GF-D8 (cell line): ENCODE results near the gene TNNI3.
"Not testable (repeated sequence)": the region's sequence is repeated elsewhere in the genome, so short reads cannot be mapped to it uniquely, and the experiment has no call there.

Source experiments
- DNase-seq: peaks from one replicate; lab custom pipeline; 2025; lab: John Stamatoyannopoulos, UW

TNNI3 gene

DNA sequence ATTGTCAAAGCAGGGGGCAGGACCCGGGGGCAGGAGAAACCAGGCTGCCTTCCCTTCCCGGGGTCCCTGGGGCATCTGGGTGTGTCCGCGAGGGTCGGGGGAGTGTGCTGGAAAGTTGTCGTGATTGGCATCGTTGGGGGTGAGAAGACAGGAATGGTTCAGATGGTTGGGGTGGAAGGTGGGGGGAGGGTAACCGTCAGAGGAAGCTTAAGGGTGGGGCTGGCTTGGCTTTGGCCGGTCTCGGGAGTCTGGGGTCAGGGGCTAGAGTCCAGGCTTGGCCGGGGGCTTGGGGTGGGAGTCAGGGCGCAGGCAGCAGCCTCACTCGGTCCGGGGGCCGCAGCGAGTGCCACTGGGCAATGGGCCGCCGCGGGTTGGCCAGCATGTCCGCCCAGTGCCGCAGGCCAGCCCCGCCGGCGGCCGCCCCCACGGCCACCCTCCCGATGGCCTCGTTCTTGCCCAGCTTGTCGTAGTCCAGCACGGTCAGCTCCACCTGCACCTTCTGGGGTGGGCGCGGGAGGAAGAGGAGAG, 15.7 kb upstream of the TNNI3 start:
- no peak for DNase-seq

DNA sequence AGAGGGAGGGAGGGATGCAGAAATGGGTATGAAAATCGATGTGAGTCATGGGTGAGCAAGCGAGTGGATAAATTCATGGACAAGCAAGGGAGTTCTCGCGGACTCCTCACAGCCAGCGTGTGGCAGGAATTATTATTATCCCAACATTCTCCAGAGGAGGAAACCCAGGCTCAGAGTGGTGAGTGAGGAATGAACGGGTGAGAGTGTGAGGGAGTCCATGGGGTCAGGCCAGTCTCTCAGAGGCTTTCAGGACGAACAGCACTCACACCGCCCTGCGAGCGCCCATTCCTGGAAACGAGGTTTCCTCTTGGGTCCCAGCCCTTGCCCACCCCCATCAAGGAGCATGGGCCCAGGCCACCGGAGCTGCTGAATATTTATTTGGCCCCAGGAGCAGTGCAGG, 15.2 kb upstream of the TNNI3 start:
- DNase-seq = no peak

DNA sequence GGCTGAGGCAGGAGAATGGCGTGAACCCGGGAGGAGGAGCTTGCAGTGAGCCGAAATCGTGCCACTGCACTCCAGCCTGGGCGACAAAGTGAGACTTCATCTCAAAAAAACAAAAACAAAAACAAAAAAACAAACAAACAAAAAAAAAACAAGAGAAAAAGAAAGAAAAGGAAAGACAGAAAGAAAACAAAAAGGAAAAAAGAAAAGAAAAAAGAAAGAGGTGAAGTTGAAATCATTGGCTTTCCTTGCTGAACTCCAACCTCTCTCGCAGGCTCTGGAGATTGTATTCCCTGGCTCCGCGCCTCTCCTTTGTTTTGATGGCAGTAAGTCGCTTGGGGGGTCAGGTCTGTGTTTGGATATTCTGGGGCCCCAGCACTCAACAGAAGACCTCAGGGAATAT, 14.8 kb upstream of the TNNI3 start:
- DNase-seq = not testable (repeated sequence)

DNA sequence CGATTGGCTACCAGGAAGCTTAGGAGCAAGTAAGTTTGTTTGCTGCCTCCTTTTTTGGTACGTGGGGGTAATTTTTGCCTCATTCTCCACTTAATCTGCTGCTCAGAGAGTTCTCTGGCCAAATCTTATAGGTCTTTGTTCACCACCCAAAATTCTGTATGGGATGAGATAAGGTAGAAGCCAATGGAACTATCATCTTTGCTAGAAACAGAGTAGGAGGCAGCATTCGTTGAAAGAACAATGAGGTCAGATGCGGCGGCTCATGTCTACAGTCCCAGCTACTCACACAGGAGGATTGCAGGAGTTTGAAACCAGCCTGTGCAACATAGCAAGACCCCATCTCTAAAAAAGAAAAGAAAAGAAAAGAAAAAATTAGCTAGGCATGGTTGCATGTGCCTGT, 13.9 kb upstream of the TNNI3 start:
- DNase-seq = no peak

DNA sequence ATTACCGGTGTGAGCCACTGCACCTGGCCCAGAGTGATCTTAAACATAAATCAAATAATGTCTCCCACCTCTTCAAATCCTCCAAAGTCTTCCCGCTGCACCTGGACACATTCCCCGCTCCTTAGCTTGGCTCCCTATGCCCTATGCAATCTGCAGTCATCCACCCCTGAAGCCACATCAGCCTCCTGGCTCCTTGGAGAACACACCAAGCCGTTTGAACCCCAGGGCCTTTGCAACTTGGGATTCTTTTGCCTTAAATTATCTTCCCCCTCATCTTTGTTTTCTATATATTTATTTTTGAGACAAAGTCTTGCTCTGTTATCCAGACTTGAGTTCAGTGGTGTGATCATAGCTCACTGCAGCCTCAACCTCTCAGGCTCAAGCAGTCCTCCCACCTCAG, 11.6 kb upstream of the TNNI3 start:
- DNase-seq = no peak

DNA sequence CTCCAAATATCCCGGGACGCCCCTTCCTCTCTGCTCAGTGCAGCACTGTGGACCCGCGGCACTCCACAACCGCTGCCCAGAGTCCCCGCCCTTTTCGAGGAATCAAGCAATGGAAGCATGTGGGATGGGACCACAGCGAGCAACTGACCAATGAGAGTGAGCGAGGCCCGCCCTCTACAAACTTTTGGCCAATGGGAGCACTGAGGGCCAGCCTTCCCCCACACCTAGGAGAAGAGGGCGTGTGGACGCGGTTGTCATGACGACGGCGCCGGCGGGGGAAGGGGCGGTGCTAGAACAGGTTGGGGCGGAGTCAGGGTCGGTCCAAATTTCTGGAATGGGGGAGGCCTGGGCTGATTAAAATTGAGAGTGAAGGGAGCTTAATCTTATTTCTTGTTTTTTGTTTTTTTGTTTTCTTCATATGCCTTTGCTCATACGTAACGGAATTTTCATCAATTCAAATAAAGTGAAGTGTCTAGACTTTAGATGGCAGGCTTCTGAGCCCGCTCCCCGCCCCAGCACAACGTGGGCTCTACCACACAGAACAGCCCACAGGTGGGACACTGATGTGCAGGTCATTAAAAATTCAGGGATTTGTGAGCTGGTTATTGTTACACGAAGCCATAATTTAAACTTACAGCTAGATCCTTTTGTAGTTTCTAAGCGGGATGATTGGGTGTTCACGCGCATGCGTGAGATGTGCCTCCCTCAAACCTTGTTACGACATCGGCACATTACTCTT, 9.2 kb upstream of the TNNI3 start, which contains the start of gene DNAAF3:
DNAAF3 (minus strand) TSS at position 84 of the 739 bp plus-strand sequence. CDS start 200 bp downstream, outside the sequence.
- peak; percentile 91 for DNase-seq

DNA sequence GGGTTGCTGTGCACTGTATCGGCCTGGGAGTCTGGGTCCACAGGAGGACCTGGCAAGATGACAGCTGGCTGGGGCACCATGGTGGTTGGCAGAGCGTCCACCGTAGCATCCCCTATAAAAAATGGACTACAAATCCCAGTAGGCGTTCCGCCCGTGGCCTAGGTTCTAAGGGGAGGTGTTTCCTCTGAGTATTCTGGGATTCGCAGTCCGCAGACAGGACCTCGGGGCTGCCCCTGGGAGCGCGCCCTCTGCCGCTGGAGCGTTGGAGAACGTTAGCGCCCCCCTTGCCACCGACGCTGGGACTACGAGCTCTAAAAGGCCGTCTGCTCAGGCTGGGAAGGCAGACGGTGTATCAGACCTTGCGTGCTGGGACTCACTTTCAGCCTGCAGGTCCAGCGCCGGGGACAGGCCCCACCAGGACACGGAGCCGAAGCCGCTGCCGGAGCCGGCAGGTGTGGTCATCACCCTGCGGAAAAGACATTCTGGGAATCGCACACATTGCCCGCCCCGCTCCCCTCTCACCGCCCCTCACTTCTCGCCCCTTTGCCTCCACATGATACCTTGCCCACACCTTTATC, 8.5 kb upstream of the TNNI3 start:
- peak; percentile 50 for DNase-seq

DNA sequence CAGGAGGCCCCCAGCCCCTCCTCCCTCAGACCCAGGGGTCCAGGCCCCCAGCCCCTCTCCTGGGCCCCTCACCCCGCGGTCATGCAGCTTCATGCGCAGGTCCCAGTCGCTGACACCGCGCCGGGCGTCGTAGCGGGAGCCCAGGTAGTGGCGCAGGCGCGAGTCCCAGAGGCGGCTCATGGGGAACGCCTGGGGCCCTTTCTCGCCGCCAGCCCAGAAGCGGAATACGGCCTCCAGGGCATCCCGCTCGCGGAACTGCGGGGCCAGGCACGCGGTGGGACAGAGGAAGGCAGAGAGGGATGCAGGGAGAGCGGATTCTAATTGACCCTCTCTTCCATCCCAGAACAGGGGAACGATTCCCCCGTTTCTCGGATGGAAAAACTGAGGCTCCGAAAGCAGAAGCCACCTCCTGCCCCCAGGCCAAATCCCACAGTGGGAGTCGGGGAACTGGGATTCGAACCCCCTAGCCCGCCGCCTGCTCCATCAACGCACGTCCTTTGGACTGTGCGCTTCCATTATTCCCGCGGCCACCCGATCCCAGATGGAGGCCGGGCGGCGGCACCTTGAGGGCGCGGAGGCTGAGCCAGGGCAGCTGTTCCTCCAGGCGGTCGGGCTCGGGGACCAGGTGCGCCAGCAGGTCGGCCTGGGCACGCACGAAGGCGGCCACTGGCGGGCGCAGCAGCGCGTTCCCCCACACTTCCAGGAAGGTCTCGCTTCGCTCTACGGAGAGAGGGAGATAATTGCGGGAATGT, 4.2 kb upstream of the TNNI3 start:
- DNase-seq = no peak

DNA sequence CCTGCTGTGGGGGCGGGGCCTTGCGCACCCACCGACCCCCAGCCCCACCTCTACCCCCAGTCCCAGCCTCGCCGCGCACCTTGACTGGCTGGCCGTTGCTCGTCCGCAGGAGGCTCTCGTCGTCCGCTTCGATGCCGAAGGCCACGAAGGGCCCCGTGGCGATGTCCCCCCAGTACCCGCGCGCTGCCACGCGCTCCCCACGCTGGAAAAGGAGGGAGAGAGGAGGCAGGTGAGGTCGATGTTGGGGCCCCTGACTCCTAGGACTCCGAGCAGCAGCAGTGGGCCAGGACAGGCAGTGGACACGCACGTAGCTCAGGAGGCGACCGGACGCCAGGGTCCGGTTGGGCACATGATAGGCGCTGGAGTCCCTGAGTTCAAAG, 3.4 kb upstream of the TNNI3 start:
- DNase-seq = no peak

DNA sequence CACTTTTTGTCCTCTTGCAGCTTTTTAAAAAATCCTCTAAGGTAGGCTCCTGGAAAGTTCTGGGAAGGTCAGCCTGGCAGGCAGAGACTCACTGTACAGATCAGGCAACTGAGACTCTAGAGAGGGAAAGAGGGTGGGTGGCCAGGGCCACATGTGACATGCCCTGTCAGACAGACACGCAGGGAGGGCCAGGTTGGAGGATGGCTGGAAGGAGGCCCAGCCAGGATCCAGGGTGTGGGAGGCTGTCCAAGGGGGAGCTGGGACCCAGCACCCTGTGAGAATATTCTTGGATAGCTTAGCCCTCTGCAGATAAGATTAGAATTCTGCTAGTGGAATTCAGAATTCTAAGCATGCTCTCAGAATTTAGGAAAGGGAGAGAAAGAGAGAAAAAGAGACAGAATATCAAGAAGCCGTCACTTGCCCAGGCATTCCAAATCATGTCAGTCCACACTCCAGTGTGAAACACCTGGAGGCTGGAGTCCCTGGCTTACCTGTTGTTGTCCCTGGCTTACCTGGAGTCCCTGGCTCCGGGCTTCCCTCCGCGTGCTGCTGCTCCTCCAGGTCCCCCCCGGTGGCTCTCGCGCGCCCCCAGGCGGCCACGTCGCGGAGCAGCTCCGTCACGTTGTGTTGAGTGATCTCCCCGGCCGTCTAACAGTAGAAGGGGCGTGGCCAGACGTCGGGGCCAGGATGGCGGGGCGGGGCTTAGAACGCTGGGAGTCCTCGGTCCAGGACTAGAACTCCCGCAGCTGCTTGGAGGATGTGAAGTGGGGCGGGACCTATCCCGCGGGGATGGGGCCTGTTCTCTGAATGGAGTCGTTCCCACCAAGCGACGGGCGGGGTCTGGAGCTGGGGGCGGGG, 2.8 kb upstream of the TNNI3 start:
- peak; percentile 66 for DNase-seq

DNA sequence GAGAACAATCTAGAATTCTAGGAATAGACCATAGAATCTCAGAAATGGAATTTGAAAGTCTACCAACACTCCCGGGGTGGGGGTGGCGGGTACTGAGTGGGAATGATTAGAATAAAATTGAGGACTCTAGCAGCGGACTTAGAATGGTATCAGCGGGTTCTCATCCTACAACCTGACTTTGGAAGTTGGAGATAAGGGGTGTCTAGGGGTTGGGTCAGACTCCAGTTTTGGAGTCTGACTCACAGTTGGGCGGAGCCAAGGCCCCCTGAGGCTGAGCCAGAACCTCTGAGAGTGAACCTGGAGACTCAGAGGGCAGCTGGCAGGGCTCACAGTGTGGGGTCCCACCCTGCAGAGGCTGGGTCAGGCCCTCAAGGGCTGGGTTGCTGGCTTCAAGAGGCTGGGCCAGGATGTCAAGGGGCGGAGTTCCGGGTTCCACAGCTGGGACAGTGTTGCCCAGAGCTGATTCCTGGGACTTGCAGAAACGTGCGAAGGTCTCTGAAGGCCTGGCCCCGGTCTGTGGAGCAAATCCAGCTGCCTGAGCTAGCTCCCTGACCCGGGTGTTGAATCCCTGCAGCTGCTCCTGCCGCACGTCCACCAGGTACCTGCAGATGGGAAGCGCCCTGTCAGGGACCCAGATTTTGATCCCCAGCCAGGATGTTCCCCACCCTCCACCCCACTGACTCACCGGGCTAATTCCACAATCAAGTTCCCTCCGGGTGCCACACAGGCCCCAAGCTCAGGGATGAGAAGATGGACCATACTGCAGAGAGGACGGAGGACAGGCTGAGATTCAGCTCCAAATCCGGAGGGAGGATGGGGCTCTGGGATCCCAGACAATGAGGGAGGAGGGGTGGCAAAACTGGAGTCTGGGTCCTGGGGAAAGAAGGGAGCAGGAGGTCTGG, 1.6 kb upstream of the TNNI3 start:
- no peak for DNase-seq

DNA sequence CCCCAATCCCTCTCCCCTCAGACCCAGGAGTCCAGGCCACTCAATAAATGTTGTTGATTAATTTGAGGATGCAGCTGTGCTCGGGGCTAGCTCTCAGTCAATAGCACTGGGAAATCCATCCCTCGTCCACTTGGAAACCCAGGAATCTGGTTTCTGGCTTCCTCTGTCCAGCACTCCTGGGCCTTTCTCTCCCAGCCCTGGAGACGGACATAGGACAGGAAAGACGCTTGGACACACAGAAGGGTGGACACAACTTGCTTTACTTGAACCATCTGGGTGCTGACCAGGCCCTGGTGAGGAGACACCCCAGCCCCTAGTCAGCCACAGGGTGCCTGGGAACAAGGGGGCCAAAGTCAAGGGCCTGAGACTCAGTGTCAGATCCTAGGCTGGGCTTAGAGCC, 891 bp upstream of the TNNI3 start:
- no peak for DNase-seq

DNA sequence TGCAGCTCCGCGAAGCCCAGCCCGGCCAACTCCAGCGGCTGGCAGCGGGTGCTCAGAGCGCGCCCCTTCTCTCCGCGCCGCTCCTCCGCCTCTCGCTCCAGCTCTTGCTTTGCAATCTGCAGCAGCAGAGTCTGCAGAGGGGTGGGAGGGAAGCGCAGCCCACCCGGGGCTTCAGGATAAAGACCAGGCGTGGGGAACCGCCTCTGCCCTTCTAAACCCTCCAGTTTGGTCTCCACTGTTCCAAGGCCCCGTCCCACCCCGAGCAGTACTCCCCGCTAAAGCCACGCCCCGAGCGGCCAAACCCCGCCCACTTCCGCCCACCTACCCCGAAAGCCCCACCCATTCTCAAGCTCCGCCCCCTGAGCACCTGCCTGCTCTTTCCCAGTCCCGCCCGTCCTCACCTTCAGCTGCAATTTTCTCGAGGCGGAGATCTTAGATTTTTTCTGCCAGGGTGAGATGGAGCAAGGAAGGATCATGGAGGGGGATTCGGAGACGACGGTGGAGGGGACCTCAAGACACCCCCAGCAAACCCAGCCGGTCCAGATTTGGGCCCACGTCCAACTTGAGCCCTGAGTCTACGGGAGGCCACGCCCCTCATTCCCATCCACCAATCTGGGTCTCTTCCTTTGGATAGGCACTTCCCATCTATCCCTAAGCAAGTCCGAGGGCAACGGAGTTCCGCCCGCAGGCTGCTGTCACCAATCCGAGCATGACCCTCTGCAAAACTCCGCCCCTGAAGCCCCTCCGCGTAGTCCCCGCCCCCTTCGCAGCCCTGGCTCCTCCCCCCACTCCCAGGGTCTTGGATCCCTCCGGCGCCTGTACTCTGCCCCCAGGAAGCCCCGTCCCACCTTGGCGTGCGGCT, 1.1 kb downstream of the TNNI3 start:
- DNase-seq = no peak

DNA sequence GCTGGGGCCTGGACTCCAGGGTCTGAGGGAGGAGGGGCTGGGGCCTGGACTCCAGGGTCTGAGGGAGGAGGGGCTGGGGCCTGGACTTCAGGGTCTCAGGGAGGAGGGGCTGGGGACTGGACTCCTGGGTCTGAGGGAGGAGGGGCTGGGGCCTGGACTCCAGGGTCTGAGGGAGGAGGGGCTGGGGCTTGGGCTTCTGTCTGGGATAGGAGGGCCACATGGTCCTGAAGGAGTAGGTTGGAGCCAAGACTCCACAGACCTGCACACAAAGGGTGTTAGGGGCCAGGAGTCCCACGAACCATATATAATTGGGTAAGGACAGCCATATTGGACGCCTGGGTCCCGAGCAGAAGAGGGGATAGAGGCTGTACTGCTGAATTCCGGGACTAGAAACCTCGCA, 1.7 kb downstream of the TNNI3 start:
- not testable (repeated sequence) for DNase-seq

DNA sequence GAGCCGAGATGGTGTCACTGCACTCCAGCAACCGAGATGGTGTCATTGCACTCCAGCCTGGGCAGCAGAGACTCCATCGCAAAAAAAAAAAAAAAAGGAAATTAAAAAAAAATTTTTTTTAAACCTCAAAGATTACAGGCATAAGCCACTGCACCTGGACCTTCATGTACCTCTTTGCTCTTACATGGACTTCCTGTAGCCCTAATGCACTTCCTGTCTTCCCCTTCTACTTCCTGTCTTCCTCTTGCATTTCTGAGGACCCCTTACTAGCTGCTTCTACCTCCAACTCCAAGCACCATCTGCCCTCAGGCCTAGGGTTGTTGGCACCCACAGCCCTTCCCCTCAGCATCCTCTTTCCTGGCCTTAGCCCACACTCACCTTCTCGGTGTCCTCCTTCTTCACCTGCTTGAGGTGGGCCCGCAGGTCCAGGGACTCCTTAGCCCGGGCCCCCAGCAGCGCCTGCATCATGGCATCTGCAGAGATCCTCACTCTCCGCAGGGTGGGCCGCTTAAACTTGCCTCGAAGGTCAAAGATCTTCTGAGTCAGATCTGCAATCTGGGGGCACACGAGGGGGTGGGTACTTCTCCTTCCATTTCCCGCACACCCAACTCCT, 3.8 kb downstream of the TNNI3 start:
- no peak for DNase-seq

DNA sequence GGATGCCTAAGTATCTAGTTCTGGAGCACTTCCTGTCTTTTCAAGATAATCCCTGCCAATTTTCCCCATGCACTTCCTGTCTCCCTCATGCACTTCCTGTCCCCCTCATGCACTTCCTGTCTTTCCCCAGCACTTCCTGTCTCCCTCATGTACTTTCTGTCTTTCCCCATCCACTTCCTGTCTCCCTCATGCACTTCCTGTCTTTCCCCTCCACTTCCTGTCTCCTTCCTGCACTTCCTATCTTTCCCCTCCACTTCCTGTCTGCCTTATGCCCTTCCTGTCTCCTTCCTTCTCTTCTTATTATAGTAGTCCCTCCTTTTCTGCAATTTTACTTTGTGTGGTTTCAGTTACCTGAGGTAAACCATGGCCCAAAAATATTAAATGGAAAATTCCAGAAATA, 5.5 kb downstream of the TNNI3 start:
- peak; percentile 5 for DNase-seq

DNA sequence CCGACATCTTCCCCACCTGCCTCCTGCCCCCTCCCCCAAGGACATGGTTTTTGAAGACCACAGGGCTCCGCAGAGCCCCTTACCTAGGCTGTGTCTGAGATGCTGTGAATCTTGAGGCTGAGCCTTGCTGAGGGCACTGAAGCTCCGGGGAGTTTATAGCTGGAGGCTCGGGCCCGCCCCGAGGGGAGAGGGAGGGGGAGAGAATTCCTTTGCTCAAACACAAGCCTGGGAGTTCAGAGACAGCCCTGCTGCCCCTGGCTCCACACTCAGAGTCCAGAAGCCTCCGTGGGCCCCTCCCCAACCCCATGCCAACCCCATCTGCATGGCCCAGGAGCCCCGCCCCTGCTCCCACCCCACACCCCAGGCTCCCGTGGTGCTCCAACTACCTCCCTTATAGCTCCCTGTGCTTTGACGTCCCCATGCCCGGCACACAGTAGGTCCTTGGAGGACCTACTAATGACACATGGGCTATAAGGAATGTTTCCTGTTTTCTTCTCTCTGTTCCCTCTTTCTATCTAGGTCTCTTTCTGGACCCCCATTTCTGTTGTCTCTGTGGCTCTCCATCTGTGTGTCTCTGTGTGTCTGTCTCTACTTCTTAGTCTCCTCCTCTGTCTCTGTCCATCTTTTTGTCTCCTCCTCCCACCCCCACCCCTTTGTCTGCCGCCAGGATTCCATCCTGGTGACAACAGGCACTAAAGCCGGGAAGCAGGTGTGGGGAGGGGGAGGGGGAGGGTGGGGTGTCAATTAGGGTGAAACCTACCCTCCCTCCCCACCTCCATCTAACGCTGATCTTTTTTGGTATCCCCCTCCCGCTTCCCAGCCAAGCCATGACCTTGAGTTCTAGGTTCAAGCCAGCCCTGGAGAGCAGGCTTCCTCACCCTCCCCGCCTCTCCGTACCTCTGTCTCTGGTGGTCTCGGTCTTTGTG, 8.2 kb downstream of the TNNI3 start, which contains the start of gene TNNT1:
TNNT1 (minus strand) TSS at position 129 of the 926 bp plus-strand sequence. CDS start 2,049 bp downstream, outside the sequence.
- no peak for DNase-seq

DNA sequence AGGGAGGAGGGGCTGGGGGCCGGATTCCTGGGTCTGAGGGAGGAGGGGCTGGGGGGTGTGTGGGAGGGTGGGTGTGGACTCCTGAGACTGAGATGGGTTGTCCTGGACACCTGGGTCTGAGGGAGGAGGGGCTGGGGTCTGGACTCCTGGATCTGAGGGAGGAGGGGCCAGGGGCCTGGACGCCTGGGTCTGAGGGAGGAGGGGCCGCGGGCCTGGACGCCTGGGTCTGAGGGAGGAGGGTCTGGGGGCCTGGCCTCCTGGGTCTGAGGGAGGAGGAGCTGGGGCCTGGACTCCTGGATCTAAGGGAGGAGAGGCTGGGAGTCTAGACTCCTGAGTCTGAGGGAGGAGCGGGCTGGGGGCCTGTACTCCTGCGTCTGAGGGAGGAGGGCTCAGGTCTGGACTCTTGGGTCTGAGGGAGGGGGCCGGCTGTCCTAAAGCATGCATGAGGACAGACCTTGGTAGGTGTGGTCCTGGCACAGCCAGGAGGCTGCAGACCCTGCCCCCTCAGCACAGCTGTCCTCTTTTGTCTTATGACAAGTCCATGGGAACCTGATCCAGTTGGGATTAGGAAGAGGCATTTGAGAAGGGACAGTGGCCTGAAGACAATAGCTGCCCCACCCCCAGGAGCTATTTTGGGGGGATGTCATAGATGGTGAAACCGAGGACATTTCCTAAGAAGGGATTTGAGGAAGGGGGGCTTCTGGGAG, 9.8 kb downstream of the TNNI3 start:
- DNase-seq = no peak
